Tibial nerve (tissue), 3 donors: ENCODE results near the gene LCNL1.

Source experiments
- CTCF ChIP-seq, 5 experiments: fragments of 200-600 bp in 3 of 5; fragments of 450-650 bp in 2 of 5; sonication (generic) in 3 of 5; IDR thresholded peaks; one replicate each; pipeline ENCODE4 v1.5.1; 2016 to 2019; ENCODE audit warnings: antibody characterized with exemption in 5 of 5, mild to moderate bottlenecking in 3 of 5, moderate library complexity in 2 of 5
- POLR2A ChIP-seq, 2 donors: fragments of 450-650 bp; IDR thresholded peaks; one replicate each; pipeline ENCODE4 v1.6.1; 2017; ENCODE audit warnings: antibody characterized with exemption in 2 of 2, mild to moderate bottlenecking in 2 of 2, moderate library complexity in 2 of 2

- TF ChIP-seq CTCF (IDR thresholded peaks at IDR 0.05) (no peak), POLR2A (IDR thresholded peaks at IDR 0.05) (no peak)
Observed at GRCh38 chr9:137014776-137015539, 32.2 kb downstream of the LCNL1 start.
